Endothelial cell (in vitro differentiated cells): ENCODE measurements around the gene OR5B17. TPM values are rescaled to one million over a fixed set of nuclear protein-coding genes. Genes with fewer than 3 reads are reported as not detected.

Experiments
- DNase-seq: peaks from one replicate; pipeline ENCODE4 v3.0.0; 2021; ENCODE audit warnings: low spot score
- H3K27ac Mint-ChIP-seq: one replicate; pipeline ENCODE4 v1.8.0; 2021; ENCODE audit warnings: mixed read lengths, inconsistent platforms; ENCODE audit not compliant: unreplicated experiment
- H3K27me3 Mint-ChIP-seq: one replicate; pipeline ENCODE4 v1.8.0; 2021; ENCODE audit warnings: mild to moderate bottlenecking, moderate library complexity, mixed read lengths, inconsistent platforms; ENCODE audit not compliant: unreplicated experiment
- H3K36me3 Mint-ChIP-seq: one replicate; pipeline ENCODE4 v1.8.0; 2021; ENCODE audit warnings: mild to moderate bottlenecking, low read depth, mixed read lengths, inconsistent platforms; ENCODE audit not compliant: unreplicated experiment
- H3K4me1 Mint-ChIP-seq: one replicate; pipeline ENCODE4 v1.8.0; 2021; ENCODE audit warnings: mild to moderate bottlenecking, mixed read lengths, inconsistent platforms; ENCODE audit not compliant: unreplicated experiment
- H3K4me3 Mint-ChIP-seq: one replicate; pipeline ENCODE4 v1.8.0; 2021; ENCODE audit warnings: mild to moderate bottlenecking, mixed read lengths, inconsistent platforms; ENCODE audit not compliant: unreplicated experiment
- H3K9me3 Mint-ChIP-seq: one replicate; pipeline ENCODE4 v1.8.0; 2021; ENCODE audit warnings: mixed read lengths, inconsistent platforms; ENCODE audit not compliant: unreplicated experiment
- CTCF ChIP-seq: fragments of 200-600 bp; sonication (generic); IDR thresholded peaks from one replicate; pipeline ENCODE4 v1.5.0; 2021; ENCODE audit warnings: antibody characterized with exemption; ENCODE audit not compliant: unreplicated experiment
- total RNA-seq: library from RNA; stranded (reverse); fragmentation: NEBNext Ultra II Directional; extraction: Animal tissue kit (Norgen Biotek cat#: 25700); gene quantifications from one replicate; pipeline ENCODE4 v1.2.1, GENCODE V29; 2021; ENCODE audit not compliant: unreplicated experiment

OR5B17 gene
- total RNA-seq, 1 donor from 2014 or later, result not detected

GRCh38 chr11:58334708-58335107 lies 24.2 kb downstream of the OR5B17 start:
- H3K4me1 Mint-ChIP-seq, result no peaks in the 10 kb centered on the region
- H3K4me3 Mint-ChIP-seq, result no peak overlapping the region
- H3K27ac Mint-ChIP-seq, result no peak overlapping the region
- H3K27me3 Mint-ChIP-seq, result no peaks in the 10 kb centered on the region
- no peaks in the 10 kb centered on the region for H3K36me3 Mint-ChIP-seq
- no peak for DNase-seq
- TF ChIP-seq CTCF, result no peak
- no peaks in the 10 kb centered on the region for H3K9me3 Mint-ChIP-seq

- H3K36me3 Mint-ChIP-seq, result no peaks in the 10 kb centered on the region
- H3K9me3 Mint-ChIP-seq, result no peaks in the 10 kb centered on the region
- no peaks in the 10 kb centered on the region for H3K27me3 Mint-ChIP-seq
- H3K27ac Mint-ChIP-seq, result no peak overlapping the region
- no peak for DNase-seq
- H3K4me3 Mint-ChIP-seq, result no peak overlapping the region
- H3K4me1 Mint-ChIP-seq, result no peaks in the 10 kb centered on the region
- no peak for TF ChIP-seq CTCF
Measured at GRCh38 chr11:58330861-58331260, 28.0 kb downstream of the OR5B17 start.

GRCh38 chr11:58318532-58318931 lies 40.3 kb downstream of the OR5B17 start:
- no peak for DNase-seq
- H3K9me3 Mint-ChIP-seq, result no peaks in the 10 kb centered on the region
- no peak for TF ChIP-seq CTCF
- H3K36me3 Mint-ChIP-seq, result no peaks in the 10 kb centered on the region
- no peaks in the 10 kb centered on the region for H3K27me3 Mint-ChIP-seq
- H3K4me3 Mint-ChIP-seq, result no peak overlapping the region
- H3K27ac Mint-ChIP-seq, result no peak overlapping the region
- no peaks in the 10 kb centered on the region for H3K4me1 Mint-ChIP-seq

GRCh38 chr11:58316142-58316541 lies 42.7 kb downstream of the OR5B17 start:
- Mint-ChIP-seq H3K36me3 (no peaks in the 10 kb centered on the region), H3K9me3 (no peaks in the 10 kb centered on the region), H3K27ac (no peak overlapping the region), H3K4me1 (no peaks in the 10 kb centered on the region), H3K27me3 (no peaks in the 10 kb centered on the region), H3K4me3 (no peak overlapping the region)
- no peak for DNase-seq
- no peak for TF ChIP-seq CTCF

Other genes starting within 250 kb of the OR5B17 start
- gene OR9I1, start 233.5 kb downstream of the OR5B17 start, total RNA-seq, result not detected
- gene OR9Q2, start 170.0 kb downstream of the OR5B17 start, total RNA-seq, result not detected
- not detected for gene OR1S2, start 154.9 kb downstream of the OR5B17 start, total RNA-seq
- gene OR1S1, start 146.3 kb downstream of the OR5B17 start, total RNA-seq, result not detected
- gene OR10Q1, start 130.2 kb downstream of the OR5B17 start, total RNA-seq, result not detected
- not detected for gene OR10W1, start 90.8 kb downstream of the OR5B17 start, total RNA-seq
- gene OR5B3, start 47.8 kb upstream of the OR5B17 start, total RNA-seq, result not detected
- not detected for gene OR5B2, start 69.1 kb upstream of the OR5B17 start, total RNA-seq
- gene OR5B12, start 83.2 kb upstream of the OR5B17 start, total RNA-seq, result not detected
- not detected for gene OR5B21, start 149.0 kb upstream of the OR5B17 start, total RNA-seq
- 5.0 TPM for gene LPXN, start 216.8 kb upstream of the OR5B17 start, total RNA-seq
- gene ZFP91, start 220.0 kb upstream of the OR5B17 start, total RNA-seq, result 28.4 TPM